K562 (cell line): Measurements from ENCODE around the gene PDPK1. TPM values are rescaled to one million over a fixed set of nuclear protein-coding genes. Genes with fewer than 3 reads are reported as not detected.
A peak's percentile ranks its signal among the peaks of the same experiment; 100 is the strongest.

ENCODE experiments used
- ATAC-seq: fragments of 200-7000 bp; cut with Tn5 transposase; 3 replicates; pipeline ENCODE4 v1.9.1; 2020; ENCODE audit warnings: moderate library complexity
- BruUV-seq: library from RNA; stranded (reverse); fragments of 400-500 nt; replicated peaks from 2 replicates; lab custom pipeline; 2021; lab: Mats Ljungman, UMichigan
- CTCF ChIA-PET: fragments of 300-600 bp; formaldehyde crosslinking; extraction: SDS; loops from one replicate; lab custom pipeline; 2021; ENCODE audit warnings: low intra/inter-chr PET ratio; lab: Yijun Ruan, JAX
- POLR2A ChIA-PET: fragments of 300-600, 350-650 bp; sonication (Branson Sonifier 250); formaldehyde crosslinking; extraction: SDS; loops from one replicate; lab custom pipeline; 2021; ENCODE audit warnings: antibody characterized with exemption, inconsistent platforms; lab: Yijun Ruan, JAX
- DNase-seq, 4 experiments: peaks; one replicate each; pipeline versions ENCODE4 v3.0.0 to v3.0.0-alpha.2; 2011 to 2018; ENCODE audit warnings: low spot score in 3 of 4, mixed read lengths in 3 of 4; ENCODE audit errors: extremely low read depth in 1 of 4
- FAIRE-seq: peaks from 2 replicates; lab custom pipeline; 2011; peaks lifted over from hg19 to GRCh38; lab: Jason Lieb, UNC
- H2AFZ ChIP-seq: 2 replicates; pipeline ENCODE4 v1.6.0; 2011; ENCODE audit warnings: low read depth, low read length, control low read depth, inconsistent platforms
- H3K27ac ChIP-seq: fragments of 200-600 bp; 3 replicates; pipeline ENCODE4 v1.8.0; 2011; ENCODE audit warnings: low read depth, mild to moderate bottlenecking, control low read depth, inconsistent platforms, low read length, moderate library complexity, mixed read lengths; ENCODE audit errors: extremely low read depth
- H3K27me3 ChIP-seq, 2 experiments: fragments of 300-600 bp in 1 of 2; 2 replicates in 1 of 2; 3 replicates in 1 of 2; pipeline versions ENCODE4 v1.6.0 to v1.8.0; 2011; ENCODE audit warnings: inconsistent platforms in 2 of 2, low read length in 2 of 2, mild to moderate bottlenecking in 1 of 2, mixed read lengths in 1 of 2, moderate library complexity in 1 of 2; ENCODE audit not compliant: control insufficient read depth in 2 of 2, insufficient read depth in 2 of 2
- H3K36me3 ChIP-seq: fragments of 300-600 bp; 3 replicates; pipeline ENCODE4 v1.8.0; 2011; ENCODE audit warnings: mild to moderate bottlenecking, low read length, inconsistent platforms; ENCODE audit not compliant: control insufficient read depth, insufficient read depth
- H3K4me1 ChIP-seq, 2 experiments: fragments of 200-600 bp in 1 of 2; replicated peaks in 1 of 2; 2 replicates in 1 of 2; 3 replicates in 1 of 2; pipeline versions ENCODE4 v1.5.1 to v1.8.0; 2011; ENCODE audit warnings: inconsistent platforms in 2 of 2, low read length in 2 of 2, mild to moderate bottlenecking in 1 of 2, mixed read lengths in 1 of 2, moderate library complexity in 1 of 2; ENCODE audit not compliant: control insufficient read depth in 2 of 2, insufficient read depth in 2 of 2
- H3K4me2 ChIP-seq: 2 replicates; pipeline ENCODE4 v1.6.1; 2011; ENCODE audit warnings: low read length, control low read depth, inconsistent platforms, mixed read lengths; ENCODE audit not compliant: insufficient read depth
- H3K4me3 ChIP-seq: fragments of 200-600 bp; sonication (generic), shearing (Covaris generic); 2 replicates; pipeline ENCODE4 v1.5.1; 2016; ENCODE audit warnings: control low read depth, inconsistent platforms
- H3K79me2 ChIP-seq: fragments of 200-600 bp; 3 replicates; pipeline ENCODE4 v1.8.0; 2011; ENCODE audit warnings: low read length, inconsistent platforms; ENCODE audit not compliant: control insufficient read depth, insufficient read depth
- H3K9ac ChIP-seq, 2 experiments: 2 replicates each; pipeline versions ENCODE4 v1.6.0 to v1.6.1; 2011; ENCODE audit warnings: low read depth in 2 of 2, low read length in 2 of 2, control low read depth in 1 of 2, inconsistent platforms in 1 of 2, mild to moderate bottlenecking in 1 of 2, mixed read lengths in 1 of 2; ENCODE audit not compliant: insufficient read depth in 1 of 2
- H3K9me1 ChIP-seq: one replicate; pipeline ENCODE4 v1.6.0; 2011; ENCODE audit warnings: inconsistent platforms, mild to moderate bottlenecking, low read length, moderate library complexity; ENCODE audit not compliant: control insufficient read depth, insufficient read depth
- H3K9me3 ChIP-seq: replicated peaks from 2 replicates; pipeline ENCODE4 v1.5.1; 2011; ENCODE audit warnings: low read depth, low read length, inconsistent platforms; ENCODE audit not compliant: control insufficient read depth, insufficient read depth
- H4K20me1 ChIP-seq: replicated peaks from 2 replicates; pipeline ENCODE4 v1.6.1; 2011; ENCODE audit warnings: low read length, inconsistent platforms, mixed read lengths; ENCODE audit not compliant: control insufficient read depth, insufficient read depth
- DPF2 ChIP-seq: fragments of 450-650 bp; IDR thresholded peaks from 2 replicates; pipeline ENCODE4 v1.6.1; 2016
- HNRNPLL ChIP-seq: fragments of 200-400 bp; formaldehyde crosslinking; IDR thresholded peaks from 2 replicates; pipeline ENCODE4 v1.6.1; 2017; ENCODE audit warnings: low read length, low read depth, mild to moderate bottlenecking; ENCODE audit not compliant: poor library complexity, severe bottlenecking
- TCF3 ChIP-seq: sonication (generic); formaldehyde crosslinking; IDR thresholded peaks from 2 replicates; pipeline ENCODE4 v1.4.0; 2020; ENCODE audit warnings: mild to moderate bottlenecking, missing genetic modification reagents
- ZNF695 ChIP-seq: fragments of 450-650 bp; formaldehyde crosslinking; IDR thresholded peaks from 2 replicates; pipeline ENCODE4 v1.4.0; 2020; ENCODE audit warnings: mild to moderate bottlenecking, moderate library complexity
- WGBS: fragments of 100-300 bp; shearing (Covaris generic); methylation state at CpG from one replicate; pipeline ENCODE4 v1.1.6; 2016; ENCODE audit warnings: low coverage, mixed read lengths; ENCODE audit not compliant: insufficient coverage; ENCODE audit errors: missing lambda C conversion rate; 5-methylcytosine and 5-hydroxymethylcytosine counted together
- in situ Hi-C: fragments of 300-500 bp; cut with MboI; formaldehyde crosslinking; loops from 4 replicates; pipeline ENCODE4 v1.15.0; 2018; ENCODE audit warnings: inconsistent platforms, mixed read lengths
- intact Hi-C: fragments of 100-400 bp; cut with micrococcal nuclease; formaldehyde crosslinking; loops from 2 replicates; pipeline ENCODE4 v1.14.2; 2022
- polyA plus RNA-seq, 8 experiments: library from polyadenylated mRNA; depleted of rRNA in 4 of 8; stranded (reverse) in 5 of 8; unstranded in 3 of 8; fragments of >200 nt; fragmentation: Nextera tagmentation in 2 of 8; fragmentation: Illumina TruSeq in 1 of 8; extraction: Ambion mirVana in 2 of 8; extraction: Trizol in 1 of 8; gene quantifications; 2 replicates each; pipeline versions ENCODE4 v1.2.1 to v1.2.3, GENCODE V29; 2011 to 2014; ENCODE audit warnings: inconsistent platforms in 1 of 8, missing spikeins in 1 of 8
- total RNA-seq, 7 experiments: library from RNA; depleted of rRNA in 6 of 7; stranded (reverse); fragments of >200 nt in 6 of 7; fragmentation: Illumina TruSeq in 2 of 7; extraction: Trizol in 2 of 7; gene quantifications; 2 replicates each; pipeline versions ENCODE4 v1.2.1 to v1.2.3, GENCODE V29; 2011 to 2021; ENCODE audit warnings: low replicate concordance in 1 of 7
- TF ChIP-seq, protein P1 (sequence below), 2 experiments: fragments of 450-650 bp in 1 of 2; sonication (generic) in 1 of 2; formaldehyde crosslinking in 1 of 2; IDR thresholded peaks in 1 of 2; conservative IDR thresholded peaks in 1 of 2; 2 replicates each; pipeline versions ENCODE4 v1.6.1 to v1.8.1; 2016 to 2023; ENCODE audit warnings: mild to moderate bottlenecking in 2 of 2, moderate library complexity in 2 of 2, inconsistent platforms in 1 of 2, missing genetic modification reagents in 1 of 2
- TF ChIP-seq, protein P2 (sequence below): fragments of 450-650 bp; conservative IDR thresholded peaks from 2 replicates; pipeline ENCODE4 v1.6.1; 2016; ENCODE audit warnings: missing genetic modification characterization, low read depth, mild to moderate bottlenecking, missing compliant biosample characterization, moderate library complexity
- TF ChIP-seq, protein P3 (sequence below): fragments of 450-650 bp; IDR thresholded peaks from 2 replicates; pipeline ENCODE4 v1.6.1; 2016
- TF ChIP-seq, protein P4 (sequence below), 2 experiments: fragments of 450-650 bp; formaldehyde crosslinking in 1 of 2; IDR thresholded peaks; 2 replicates each; pipeline versions ENCODE4 v1.4.0 to v1.6.1; 2014 to 2020; ENCODE audit warnings: mild to moderate bottlenecking in 2 of 2, borderline replicate concordance in 1 of 2, low read depth in 1 of 2

PDPK1 gene
- total and polyA plus RNA-seq, 9 of the 15 experiments (the other 6 are each of a cell fraction or from before 2014, with no cell fraction given) = 4.0 to 37.2 (median 18.7) TPM

GRCh38 chr16:2532494-2533141 lies 5.2 kb upstream of the PDPK1 start:
- DNase-seq (peak; percentile 54 to 63 (median 56)), FAIRE-seq (peak; percentile 67), ATAC-seq (peak; percentile 39)
- Histone ChIP-seq H3K4me2 (peak overlapping the region; percentile 79), H3K36me3 (peaks cover 34% of the 10 kb centered on the region; the same call in 2 of the 3 replicates), H3K27me3 (no peaks in the 10 kb centered on the region), H3K27ac (peak overlapping the region; percentile 48), H3K9me1 (peaks cover 3% of the 10 kb centered on the region), H3K9me3 (no peaks in the 10 kb centered on the region), H3K79me2 (no peaks in the 10 kb centered on the region), H4K20me1 (no peaks in the 10 kb centered on the region), H2AFZ (peak overlapping the region; percentile 94), H3K9ac (peak overlapping the region; percentile 75 to 93), H3K4me1 (peaks cover 15 to 68% of the 10 kb centered on the region in 2 experiments; a peak in 4 of 5 replicates), H3K4me3 (peak overlapping the region; percentile 51)
- ChIA-PET CTCF (no interaction called here), POLR2A (interaction anchor here (0.6 to 3.8 kb wide), 5 partner anchors 11 to 56 kb away, joined by 3 to 45 read pairs (median 3); partner anchors contain the start of gene AMDHD2)
- intact Hi-C loops (no loop called here), in situ Hi-C loops (no loop called here)
- WGBS = 5% methylated on average over 32 of the region's 37 CpGs
- no TSS peak for BruUV-seq
- TF ChIP-seq, protein P1, sequence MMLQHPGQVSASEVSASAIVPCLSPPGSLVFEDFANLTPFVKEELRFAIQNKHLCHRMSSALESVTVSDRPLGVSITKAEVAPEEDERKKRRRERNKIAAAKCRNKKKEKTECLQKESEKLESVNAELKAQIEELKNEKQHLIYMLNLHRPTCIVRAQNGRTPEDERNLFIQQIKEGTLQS (IDR thresholded peaks at IDR 0.05) = no peak
- TF ChIP-seq, protein P1 (CRISPR knock-in tag; conservative IDR thresholded peaks at IDR 0.05) = no peak
- TF ChIP-seq DPF2 = 0 out of 2 replicates have a peak, but pooled peaks have one; percentile 11
- TF ChIP-seq, protein P2, sequence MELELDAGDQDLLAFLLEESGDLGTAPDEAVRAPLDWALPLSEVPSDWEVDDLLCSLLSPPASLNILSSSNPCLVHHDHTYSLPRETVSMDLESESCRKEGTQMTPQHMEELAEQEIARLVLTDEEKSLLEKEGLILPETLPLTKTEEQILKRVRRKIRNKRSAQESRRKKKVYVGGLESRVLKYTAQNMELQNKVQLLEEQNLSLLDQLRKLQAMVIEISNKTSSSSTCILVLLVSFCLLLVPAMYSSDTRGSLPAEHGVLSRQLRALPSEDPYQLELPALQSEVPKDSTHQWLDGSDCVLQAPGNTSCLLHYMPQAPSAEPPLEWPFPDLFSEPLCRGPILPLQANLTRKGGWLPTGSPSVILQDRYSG (tag) = no peak
- TF ChIP-seq, protein P3, sequence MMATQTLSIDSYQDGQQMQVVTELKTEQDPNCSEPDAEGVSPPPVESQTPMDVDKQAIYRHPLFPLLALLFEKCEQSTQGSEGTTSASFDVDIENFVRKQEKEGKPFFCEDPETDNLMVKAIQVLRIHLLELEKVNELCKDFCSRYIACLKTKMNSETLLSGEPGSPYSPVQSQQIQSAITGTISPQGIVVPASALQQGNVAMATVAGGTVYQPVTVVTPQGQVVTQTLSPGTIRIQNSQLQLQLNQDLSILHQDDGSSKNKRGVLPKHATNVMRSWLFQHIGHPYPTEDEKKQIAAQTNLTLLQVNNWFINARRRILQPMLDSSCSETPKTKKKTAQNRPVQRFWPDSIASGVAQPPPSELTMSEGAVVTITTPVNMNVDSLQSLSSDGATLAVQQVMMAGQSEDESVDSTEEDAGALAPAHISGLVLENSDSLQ = no peak
- peak; percentile 35 for TF ChIP-seq HNRNPLL
- TF ChIP-seq, protein P4, sequence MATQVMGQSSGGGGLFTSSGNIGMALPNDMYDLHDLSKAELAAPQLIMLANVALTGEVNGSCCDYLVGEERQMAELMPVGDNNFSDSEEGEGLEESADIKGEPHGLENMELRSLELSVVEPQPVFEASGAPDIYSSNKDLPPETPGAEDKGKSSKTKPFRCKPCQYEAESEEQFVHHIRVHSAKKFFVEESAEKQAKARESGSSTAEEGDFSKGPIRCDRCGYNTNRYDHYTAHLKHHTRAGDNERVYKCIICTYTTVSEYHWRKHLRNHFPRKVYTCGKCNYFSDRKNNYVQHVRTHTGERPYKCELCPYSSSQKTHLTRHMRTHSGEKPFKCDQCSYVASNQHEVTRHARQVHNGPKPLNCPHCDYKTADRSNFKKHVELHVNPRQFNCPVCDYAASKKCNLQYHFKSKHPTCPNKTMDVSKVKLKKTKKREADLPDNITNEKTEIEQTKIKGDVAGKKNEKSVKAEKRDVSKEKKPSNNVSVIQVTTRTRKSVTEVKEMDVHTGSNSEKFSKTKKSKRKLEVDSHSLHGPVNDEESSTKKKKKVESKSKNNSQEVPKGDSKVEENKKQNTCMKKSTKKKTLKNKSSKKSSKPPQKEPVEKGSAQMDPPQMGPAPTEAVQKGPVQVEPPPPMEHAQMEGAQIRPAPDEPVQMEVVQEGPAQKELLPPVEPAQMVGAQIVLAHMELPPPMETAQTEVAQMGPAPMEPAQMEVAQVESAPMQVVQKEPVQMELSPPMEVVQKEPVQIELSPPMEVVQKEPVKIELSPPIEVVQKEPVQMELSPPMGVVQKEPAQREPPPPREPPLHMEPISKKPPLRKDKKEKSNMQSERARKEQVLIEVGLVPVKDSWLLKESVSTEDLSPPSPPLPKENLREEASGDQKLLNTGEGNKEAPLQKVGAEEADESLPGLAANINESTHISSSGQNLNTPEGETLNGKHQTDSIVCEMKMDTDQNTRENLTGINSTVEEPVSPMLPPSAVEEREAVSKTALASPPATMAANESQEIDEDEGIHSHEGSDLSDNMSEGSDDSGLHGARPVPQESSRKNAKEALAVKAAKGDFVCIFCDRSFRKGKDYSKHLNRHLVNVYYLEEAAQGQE (IDR thresholded peaks at IDR 0.05; ENCODE audit: borderline replicate concordance) = no peak
- TF ChIP-seq, protein P4 (CRISPR knock-in tag; IDR thresholded peaks at IDR 0.05; ENCODE audit: low read depth) = no peak
- no peak for TF ChIP-seq ZNF695 (CRISPR knock-in tag)
- no peak for TF ChIP-seq TCF3 (CRISPR knock-in tag)
